HL-60/S4 treated with retinoic acid at 250 ng/mL for 4 days and 3 days (cell line): ENCODE measurements around the gene STX18.
"Not testable (repeated sequence)": the region's sequence is repeated elsewhere in the genome, so short reads cannot be mapped to it uniquely, and the experiment has no call there.

Source experiments
- in situ Hi-C: fragments of 300-500 bp; cut with MboI; formaldehyde crosslinking; loops from 2 replicates; pipeline ENCODE4 v1.7.0; 2022; ENCODE audit warnings: low sequenced_read_pairs

STX18 gene

DNA sequence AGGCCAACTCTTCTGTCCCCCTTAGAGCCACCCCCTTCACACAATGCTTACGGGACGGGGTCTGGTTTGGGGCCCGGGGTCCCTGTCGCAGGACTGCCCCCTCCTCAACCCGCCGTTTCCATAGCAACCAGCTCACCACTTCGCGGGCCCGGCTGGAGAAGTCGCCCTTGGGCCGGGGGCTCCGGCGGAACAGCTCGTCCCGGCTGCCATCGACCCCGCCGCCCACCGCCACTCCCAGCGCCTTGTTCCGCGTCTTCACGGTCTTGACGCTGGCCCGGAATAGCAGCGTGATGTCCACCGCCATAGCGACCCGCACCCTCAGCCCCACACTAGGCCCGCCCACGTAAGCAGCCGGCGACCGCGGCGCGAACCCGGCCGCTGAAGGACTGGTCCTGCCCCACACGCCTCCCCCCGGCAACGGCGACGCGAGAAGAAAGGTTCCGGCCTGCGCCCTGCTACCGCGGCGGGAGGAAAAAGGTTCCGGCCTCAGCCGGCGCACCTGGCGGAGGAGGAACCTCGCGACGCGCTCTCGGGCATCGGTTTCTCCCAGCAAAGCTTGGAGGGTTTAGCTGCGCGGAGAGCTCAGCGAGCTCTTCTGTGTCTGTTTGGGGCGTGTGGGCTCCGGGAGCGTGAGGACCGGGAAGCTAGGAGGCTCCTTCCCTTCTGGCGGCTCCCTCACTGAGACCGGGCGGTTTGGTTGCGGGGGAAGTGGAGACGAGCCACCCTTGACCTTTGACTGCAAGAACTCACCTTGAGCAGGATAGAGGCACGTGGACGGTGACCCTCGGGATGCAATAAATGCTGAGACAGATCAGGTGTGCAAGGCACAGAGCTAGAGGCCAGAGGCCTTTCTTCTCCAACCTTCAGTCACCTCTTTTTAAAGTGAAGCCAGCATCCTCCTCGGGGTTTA, at the start of gene STX18:
STX18 (minus strand) TSS at position 388 of the 910 bp plus-strand sequence; CDS start at position 304, 84 bp downstream.
- in situ Hi-C loops: no loop called here

DNA sequence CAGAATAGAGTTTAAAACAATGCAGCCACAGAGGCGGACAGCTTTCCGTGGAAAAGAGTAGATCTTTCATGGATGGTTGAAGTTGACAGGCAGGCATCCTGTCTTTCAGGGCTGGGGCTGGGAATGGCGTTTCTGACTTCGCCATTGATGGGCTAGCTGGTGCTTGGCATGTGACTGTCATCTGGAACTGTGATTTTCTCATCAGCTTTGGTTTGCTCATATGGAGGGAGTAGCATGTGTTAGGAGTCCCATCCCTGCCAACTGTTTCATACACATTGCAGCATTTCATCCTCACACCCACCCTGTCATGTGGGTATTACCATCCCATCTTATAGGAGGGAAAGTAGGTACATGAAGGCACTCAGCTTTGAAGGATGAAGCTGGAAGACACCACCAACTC, 49.2 kb upstream of the STX18 start:
- in situ Hi-C loops: no loop called here

DNA sequence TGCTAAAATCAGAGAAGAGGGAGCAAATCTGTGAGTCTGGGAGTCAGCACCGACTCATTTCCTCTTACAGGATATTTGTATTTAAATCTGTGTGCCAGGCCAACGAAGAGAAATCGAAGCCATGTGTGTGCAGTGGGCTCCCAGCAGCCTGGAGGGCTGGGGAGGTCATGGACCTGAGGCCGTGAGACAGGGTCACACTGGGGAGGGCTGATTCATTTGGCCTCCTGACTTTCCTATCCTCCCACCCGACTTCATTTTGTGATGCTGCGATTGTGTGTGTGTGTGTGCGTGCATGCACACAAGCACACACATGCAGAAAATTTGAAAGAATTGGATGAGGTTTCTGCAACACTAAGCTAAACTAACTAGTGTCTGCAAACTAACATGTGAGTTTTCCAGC, 48.7 kb upstream of the STX18 start:
- in situ Hi-C loops: no loop called here

DNA sequence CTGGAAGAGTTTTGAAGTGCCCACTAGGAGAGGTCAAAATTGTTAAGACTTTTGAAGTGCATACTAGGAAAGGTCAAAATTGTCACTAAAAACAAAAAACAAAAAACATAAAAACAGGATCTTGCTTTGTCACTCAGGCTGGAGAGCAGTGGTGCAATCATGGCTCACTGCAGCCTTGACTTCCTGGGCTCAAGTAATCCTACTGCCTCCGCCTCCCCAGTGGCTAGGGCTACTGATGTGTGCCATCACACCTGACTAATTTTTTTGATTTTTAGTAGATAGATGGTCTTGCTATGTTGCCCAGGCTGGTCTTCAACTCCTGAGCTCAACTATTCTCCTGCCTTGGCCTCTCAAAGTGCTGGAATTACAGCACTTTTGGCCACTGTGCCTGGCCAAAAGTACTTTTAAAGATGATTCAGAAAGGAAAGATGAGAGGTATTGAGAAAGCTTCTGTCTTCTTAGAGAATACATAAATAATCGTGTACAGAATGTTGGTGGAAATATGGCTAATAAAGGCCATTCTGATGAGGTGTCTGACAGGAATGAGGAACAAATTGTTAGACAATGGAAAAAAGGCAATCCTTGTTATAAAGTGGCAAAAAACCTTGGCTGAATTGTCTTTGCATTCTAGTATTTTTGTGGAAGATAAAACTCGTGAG, 43.3 kb upstream of the STX18 start:
- in situ Hi-C loops: no loop called here

DNA sequence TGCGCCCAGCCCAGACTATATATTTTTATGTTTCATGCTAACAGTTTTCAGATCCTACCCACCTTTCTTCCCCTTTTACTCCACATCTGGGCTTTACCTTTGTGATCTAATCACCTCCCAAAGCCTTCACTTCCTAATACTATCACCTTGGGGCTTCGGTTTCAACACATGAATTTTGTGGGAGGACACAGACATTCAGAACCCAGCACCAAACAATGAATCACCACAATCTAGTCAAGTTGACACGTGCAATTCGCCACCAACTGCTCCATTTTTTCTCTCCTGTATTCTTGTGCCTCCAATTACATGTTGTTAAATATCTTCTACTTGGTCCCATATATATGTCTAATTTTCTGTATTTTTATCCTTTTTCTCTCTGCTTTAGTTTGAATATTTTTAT, 41.8 kb upstream of the STX18 start:
- in situ Hi-C loops: no loop called here

DNA sequence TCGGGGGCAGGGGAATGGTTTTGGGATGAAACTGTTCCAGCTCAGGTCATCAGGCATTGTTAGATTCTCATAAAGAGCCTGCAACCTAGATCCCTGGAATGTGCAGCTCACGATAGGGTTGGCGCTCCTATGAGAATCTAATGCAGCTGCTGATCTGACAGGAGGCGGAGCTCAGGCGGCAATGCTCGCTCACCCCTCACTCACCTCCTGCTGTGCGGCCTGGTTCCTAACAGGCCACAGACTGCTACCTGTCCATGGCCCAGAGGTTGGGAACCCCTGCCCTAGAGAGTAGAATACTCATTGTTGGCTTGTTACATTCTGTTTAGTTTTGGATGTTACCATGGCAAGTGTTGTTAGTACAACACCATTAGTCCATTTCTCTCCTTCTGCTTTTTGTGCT, 40.8 kb upstream of the STX18 start:
- in situ Hi-C loops: no loop called here

DNA sequence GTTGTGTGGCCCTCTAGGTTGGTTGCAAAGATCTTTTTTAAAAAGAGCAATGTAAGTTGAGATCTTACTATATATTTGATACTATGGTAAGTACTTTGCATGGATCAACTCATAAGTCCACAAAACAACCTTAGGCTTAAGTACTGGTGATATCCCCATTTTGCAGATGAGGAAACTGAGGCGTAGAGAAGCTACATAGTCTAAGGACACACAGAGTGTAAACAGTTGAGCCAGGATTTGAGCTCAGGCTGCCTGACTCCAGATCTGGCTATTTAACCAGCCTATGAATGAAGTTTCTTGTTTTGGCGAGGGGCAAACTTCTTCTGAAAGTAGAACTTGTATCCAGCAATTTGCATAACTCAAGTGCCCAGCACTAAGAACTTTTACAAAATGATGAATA, 38.6 kb upstream of the STX18 start:
- in situ Hi-C loops: no loop called here

DNA sequence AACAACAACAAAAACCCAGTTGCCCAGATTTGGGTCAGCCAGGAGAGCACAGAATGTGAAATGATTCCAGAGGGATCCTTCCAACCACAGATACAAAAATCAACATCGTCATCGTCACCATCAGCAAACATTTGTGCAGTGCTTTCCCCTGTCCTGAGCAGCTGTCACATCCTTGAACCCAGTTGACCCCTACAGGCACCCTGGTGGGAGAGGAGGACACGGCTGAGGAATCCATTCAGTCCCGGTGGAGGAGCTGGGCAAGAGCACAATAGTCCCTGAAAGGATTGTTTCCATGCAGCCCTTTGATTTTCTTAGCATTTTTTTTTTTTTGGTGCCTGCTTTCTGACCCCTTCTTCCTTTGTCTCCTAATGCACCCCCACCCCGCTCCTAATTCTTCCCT, 37.1 kb upstream of the STX18 start:
- in situ Hi-C loops: no loop called here

DNA sequence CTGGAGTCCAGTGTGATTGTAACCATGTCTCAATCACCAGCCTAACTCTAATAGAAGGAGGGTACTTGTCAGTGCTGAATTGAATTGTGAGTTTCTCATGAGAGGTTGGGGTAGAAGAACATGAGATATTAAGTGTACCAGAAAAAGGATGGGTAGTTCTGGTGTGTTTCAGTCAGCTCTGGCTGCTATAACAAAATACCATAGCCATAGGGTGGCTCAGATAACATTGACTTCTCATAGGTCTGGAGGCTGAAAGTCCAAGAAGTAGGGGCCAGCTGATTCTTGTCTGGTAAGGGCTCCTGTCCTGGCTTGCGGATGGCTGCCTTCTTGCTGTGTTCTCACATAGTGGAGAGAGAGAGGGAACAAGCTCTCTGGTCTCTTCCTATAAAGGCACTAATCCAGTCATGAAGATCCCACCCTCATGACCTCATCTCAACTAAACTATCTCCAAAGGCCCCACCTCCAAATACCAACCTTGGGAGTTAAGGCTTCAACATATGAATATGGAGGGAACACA, 35.6 kb upstream of the STX18 start:
- in situ Hi-C loops: no loop called here

DNA sequence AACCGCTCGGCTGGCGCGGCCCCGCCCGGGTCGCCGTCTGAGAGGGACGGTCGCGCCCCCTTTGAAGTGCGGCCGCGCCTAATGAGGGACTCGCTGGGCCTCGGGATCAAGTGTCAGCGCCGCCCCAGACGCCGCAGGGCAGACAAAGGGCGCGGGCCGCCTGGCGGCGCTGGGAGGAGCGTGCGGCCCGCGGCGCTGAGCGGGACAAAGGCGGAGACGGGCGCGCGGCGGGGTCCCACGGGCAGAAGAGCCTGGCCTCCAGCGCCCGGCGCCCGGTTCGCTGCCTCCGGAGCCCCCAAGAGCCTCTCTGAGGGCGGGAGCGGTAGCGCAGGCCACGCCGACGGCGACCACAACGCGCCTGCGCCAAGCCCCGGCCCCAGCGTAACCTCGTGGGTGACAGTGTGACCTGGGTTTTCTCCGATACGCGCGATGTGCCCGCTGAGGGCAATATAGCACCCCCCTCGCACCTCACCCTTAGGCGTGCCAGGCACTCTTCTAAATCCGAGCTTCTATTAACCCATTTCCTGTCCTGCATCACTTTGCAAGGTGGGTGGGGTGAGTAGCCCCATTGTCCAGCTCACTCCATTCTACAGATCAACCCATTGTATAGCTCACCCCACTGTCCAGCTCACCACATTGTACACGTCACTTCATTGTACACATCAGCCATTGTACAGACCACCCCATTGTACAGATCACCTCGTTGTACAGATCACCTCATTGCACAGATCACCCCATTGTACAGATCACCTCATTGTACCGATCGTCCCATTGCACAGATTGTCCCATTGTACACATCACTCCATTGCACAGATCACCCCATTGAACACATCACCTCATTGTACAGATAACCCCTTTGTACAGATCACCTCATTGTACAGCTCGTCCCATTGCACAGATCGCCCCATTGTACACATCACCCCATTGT, 33.7 kb upstream of the STX18 start:
- in situ Hi-C loops: no loop called here

DNA sequence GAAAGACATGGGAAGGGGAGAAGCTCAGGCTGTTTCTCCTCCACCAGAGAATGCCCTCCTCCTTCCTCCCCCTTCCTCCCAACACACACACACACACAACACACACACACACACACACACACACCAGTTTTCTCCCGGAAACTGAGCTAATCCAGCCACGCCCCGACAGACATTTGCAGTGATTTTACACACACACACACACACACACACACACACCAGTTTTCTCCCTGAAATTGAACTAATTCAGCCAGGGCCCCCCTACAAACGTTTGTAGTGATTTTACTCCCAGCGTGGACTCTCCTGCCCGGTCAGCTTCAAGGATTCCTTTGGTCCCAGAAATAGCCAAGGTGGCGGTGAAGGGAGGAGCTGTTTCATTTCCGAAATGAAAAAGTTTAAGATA, 32.9 kb upstream of the STX18 start:
- in situ Hi-C loops: no loop called here

DNA sequence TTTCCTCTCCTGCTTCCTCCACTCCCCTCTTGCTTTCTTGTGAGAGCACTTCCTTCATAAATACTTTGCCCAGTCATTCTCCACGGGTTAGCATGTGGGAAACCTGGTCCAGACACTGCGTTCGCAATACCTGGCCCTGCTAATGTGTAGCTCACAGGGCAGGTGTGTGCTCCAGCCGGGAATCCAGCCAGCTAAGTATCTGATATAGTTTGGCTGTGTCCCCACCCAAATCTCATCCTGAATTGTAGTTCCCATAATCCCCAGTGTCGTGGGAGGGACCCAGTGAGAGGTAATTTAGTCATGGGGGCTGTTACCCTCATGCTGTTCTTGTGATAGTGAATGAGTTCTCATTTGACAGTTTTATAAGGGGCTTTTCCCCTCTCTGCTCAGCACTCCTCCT, 32.2 kb upstream of the STX18 start:
- in situ Hi-C loops: no loop called here

DNA sequence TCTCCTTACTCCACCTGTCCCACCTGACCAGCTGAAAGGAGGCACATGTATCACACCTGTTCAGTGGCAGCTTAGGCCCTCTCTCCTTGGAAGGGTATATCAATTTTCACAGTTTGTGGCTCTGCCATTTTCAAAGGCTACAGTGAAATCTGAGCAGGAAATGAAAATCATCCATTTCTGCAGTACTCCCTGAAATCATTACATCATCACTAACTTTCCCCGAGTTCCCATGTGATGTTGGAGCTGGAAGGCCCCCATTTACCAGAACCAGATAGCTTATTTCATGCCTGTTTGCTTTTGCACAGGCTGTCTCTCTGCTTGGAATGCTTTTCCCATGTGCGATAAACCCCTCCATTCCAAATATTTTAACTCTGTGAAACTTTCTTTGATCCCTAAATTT, 31.0 kb upstream of the STX18 start:
- in situ Hi-C loops: no loop called here

DNA sequence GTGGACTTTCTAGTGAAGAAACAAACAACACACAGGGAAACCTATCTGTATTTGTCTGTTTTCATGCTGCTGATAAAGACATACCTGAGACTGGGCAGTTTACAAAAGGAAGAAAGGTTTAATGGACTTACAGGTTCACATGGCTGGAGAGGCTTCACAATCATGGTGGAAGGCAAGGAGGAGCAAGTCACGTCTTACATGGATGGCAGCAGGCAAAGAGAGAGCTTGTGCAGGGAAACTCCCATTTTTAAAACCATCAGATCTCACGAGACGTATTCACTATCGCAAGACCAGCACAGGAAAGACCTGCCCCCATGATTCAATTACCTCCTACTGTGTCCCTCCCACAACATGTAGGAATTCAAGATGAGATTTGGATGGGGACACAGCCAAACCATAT, 28.0 kb upstream of the STX18 start:
- in situ Hi-C loops: not testable (repeated sequence)

DNA sequence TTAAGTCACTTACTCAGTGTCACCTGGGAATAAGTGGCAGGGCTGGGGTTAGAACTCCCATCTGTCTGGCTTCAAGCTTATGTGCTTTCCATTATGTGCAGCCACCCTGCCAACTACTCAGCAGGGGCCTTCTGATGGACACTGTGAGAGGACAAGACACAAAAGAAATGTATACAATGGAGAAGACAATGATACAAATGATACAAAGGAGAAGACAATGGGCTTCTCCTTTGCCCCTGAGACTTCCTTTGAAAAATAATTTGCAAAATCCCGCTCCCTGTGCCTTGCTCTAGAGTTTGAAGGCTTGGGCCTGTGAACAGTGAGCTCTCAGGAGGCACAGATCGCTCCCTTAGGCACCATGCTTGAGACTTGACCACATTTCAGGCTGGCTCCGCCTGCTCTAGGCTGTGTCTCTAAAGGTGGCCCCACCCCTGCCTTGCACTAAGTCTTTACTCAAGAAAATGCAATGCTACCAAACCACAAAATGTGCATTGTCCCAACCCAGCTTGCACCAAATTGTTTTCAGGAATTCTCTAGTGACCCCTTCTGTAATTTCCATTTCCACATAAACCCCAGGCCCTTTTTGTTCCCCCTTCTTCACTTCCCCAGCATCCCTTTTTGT, 27.1 kb upstream of the STX18 start:
- in situ Hi-C loops: no loop called here

DNA sequence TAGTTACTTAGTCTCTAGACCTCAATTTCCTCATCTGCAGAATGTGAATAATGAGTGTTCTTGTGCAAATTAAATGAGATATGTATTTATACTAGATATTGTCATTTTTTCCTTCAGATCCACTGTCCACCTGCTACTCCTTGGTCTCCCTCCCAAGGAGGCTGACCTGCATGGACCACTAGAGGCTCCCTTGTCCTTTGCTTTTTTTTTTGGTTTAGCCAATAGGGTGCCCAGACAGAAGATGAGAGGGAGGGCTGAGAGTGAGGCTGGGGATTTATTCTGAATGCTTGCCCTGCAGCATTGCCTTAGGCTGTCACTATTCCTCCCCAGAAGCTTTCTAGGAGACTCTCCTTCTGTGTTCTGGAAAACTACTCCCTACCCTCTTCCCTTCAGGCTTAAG, 24.5 kb upstream of the STX18 start:
- in situ Hi-C loops: not testable (repeated sequence)

DNA sequence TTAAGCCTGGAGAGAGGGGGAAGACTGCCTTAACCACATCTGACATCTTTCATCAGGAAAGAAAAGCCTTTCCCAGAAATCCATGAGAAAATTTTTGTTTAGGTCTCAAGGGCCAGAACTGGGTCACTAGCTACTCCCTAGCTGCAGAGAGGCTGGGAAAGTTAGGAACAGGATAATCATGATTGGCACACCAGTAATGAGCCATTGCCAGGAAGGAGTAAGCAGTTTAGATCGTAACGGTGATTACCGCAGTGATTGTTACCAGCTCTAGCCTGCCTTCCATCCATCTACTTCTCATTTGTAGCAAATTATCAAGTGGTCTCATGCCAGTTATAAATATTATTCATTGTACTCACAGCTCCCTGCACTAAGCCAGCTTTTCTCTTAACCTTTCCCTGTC, 22.7 kb upstream of the STX18 start:
- in situ Hi-C loops: no loop called here

DNA sequence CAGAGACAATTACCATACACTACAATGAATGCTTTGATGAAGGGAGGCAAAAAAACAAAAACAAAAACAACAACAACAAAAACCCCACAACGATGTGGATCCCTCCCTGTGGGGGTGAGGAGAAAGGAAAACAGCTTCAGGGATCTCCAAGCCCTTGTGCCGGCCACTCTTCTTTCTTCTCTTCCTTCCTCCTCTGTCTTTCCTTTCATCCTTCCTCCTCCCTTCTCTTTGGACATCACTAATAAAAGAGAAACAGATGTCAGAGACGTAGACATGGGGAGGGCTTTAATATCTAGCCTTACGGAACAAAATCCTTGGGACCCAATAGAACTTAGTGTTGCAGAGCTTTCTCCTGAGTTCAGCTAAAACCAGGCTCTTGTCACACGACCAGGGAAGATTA, 18.8 kb upstream of the STX18 start:
- in situ Hi-C loops: no loop called here

DNA sequence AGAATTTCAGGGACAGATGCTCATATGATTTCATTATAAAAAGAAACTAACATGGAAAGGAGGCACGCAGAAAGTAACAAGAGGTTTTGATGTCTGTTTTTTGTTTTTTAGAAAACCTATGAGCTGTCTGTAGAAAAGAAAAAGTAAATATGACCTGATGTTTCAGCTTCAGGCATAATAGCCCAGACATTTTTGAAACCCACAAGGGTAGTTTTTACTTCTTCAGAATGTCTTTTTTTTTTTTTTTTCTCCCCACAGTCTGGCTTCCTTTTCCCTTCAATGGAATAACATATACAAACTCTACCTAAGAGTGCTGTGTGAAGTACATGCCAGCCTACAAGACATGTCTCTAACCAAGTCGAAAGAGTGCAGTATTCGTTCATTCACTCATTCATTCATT, 18.3 kb upstream of the STX18 start:
- in situ Hi-C loops: no loop called here

DNA sequence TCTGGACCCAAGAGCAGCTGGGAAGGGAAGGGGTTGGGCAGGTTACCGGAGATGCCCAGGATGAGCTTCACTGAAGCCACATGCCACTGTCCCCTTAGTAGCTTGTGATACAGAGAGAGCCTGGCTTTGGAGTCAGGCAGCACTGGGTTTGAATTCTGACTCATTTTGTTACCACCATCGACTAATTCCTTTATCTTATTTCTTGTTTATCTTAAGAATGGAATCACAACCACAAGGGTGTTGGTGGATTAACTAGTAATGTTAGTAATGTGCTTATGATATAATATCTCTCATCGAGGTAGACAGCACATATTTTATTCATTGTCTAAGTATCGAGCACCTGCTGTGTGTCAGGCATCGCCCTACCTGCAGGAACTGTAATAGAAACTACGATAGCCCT, 17.7 kb upstream of the STX18 start:
- in situ Hi-C loops: no loop called here

DNA sequence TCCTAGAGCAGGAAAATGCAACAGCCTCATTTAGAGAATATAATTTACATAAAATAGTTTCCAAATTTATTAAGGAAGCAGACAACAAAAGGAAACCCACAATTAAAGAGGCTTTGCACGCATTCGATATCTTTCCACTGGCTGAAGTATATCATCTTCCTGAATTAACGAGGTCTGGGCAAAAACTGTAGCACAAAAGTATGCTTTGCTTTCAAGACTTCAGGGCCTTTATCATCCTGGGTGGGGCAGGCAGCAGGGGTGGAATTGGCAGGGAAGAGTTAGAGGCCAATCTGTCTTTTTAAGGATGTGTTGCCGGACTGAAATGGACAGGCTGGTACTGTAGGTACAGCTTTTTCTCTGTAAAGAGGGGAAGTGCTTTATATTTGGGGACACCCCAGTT, 17.0 kb upstream of the STX18 start:
- in situ Hi-C loops: no loop called here
